ENCODE measurements around the gene M6PR.
"Not testable (repeated sequence)": the region's sequence is repeated elsewhere in the genome, so short reads cannot be mapped to it uniquely, and the experiment has no call there.

Gene M6PR

DNA sequence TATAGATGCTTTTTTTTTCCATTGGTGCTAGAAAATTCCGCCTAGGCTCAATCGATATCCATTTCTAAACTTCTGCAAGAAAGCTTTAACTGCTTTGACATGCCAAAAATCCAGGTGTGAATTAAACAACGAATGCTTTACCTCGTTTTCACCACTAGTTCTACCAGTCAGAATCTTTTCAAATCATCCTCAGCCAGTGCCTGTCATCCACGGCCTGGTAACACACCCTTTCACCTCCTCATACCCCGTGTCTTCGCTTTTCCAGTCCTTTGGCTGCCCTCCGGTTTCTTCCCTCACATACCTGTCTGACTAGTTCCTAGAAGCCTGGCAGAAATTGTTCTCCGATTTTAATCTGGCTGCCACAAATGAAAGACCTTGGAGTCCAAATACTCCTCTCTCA is 36.5 kb downstream of the M6PR start:
- peak; percentile 53 for DNase-seq (ENCODE audit: low spot score)

DNA sequence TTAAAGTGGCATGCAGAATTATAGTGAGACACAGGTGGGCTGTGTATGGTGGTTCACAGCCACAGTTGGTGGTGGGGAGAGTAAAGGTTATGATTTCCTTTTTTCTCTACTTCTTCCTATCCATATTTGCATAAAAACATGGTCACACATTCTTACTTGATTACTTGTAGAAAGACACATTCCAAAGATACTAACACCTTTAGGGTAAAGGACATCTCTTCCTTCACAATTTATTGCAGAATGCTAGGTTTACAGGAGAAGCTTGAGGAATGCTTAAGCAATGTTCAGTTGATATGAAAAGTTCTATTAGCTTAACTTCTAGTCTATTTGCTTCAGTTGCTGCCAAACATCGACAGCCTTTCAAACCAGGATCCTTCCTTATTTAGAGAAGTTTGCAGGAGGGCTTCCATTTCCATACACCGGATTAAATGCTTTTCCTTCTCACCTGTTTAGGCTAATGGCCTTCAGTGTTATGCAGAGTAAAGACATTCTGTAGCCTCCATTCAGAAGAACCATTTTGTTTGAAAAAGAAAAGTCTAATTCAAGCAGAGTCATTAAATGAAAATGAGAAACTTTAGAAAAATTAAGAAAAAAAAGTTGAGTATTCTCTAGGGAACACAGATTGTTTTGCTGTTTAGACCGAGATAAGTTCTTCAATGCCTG is 37.7 kb downstream of the M6PR start:
- DNase-seq (ENCODE audit: low spot score), result peak; percentile 63

GRCh38 chr12:8909752-8910151 is 39.7 kb downstream of the M6PR start:
- DNase-seq (ENCODE audit: low spot score), result no peak

GRCh38 chr12:8907513-8907912 is 41.9 kb downstream of the M6PR start:
- DNase-seq (ENCODE audit: low spot score), result no peak

DNA sequence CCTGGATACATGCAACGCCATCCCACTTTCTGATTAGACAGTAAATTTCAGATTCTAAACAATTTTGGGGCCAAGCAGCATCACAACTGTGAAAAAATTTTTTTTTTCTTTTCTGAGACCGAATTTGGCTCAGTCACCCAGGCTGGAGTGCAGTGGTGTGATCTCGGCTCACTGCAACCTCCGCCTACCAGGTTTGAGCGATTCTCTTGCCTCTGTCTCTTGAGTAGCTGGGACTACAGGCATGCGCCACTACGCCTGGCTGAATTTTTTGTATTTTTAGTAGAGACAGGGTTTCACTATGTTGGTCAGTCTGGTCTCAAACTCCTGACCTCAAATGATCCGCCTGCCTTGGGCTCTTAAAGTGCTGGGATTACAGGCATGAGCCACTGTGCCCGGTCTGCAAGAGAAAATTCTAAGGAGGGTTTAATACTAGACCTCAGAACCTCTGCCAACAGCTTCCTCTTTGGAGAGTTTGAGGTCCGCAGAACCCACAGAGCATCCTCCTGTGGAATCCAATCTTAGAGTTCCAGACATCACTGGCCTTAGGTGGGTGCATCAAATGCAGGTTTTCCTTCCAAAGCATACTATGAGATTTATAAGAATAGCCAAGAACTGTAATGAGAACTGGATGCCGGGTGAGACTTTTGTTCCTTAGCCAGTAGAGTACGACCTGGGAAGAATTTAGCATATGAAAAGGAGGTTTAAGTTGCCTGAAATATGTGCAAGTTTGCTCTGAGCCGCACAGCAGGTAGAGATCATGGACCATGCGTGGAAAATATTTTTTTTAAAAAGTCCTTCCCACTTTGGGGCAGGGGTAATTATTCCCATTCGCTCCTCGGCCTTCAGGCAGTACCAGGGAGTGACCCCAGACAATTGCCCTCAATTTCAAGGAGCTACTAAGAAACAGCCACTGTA is 42.9 kb downstream of the M6PR start:
- DNase-seq (ENCODE audit: low spot score), result no peak

DNA sequence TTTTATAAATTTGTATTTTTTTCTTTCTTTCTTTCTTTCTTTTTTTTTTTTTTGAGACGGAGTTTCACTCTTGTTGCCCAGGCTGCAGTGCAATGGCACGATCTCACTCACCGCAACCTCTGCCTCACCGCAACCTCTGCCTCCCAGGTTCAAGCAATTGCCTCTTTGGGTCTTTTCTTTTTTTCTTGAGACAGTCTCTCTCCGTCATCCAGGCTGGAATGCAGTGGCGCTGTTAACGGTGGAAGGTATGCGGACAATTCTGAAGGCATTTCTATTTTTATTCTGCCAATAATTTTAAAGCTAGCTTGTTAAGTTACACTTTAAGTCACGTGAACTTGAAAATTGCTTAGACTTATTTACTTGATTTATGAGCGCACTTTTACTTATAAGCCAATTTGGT is 43.9 kb downstream of the M6PR start:
- no peak for DNase-seq (ENCODE audit: low spot score)

DNA sequence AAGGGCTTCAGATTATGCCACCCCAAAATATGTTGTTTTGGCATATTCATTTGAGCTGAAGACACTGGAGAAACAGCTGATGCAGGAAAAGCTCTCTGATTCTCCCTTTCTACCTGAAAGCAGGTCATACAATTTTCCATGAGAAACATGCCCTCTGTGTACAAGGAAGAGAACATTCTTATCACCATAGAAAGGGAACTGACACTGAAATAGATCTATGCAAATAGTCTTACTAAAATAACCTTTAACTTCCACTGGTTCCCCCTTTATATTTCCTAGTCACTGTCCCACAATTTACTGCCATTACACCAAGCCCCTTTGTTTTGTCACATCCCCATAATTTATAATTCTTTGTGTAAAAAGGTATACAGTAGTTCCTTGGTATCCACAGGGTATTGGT is 44.8 kb downstream of the M6PR start:
- no peak for DNase-seq (ENCODE audit: low spot score)

- no peak for DNase-seq (ENCODE audit: low spot score)
Observed at GRCh38 chr12:8903646-8904045, 45.8 kb downstream of the M6PR start.

DNA sequence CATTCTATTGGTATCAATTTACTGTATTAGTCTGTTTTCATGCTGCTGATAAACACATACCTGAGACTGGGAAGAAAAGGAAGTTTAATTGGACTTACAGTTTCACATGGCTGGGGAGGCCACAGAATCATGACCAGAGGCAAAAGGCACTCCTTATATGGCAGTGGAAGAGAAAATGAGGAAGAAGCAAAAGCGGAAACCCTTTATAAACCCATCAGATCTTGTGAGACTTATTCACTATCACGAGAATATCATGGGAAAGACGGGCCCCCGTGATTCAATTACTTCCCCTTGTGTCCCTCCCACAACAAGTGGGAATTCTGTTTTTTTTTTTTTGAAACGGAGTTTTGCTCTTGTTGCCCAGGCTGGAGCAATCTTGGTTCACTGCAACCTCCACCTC is 46.7 kb downstream of the M6PR start:
- DNase-seq (ENCODE audit: low spot score), result not testable (repeated sequence)

DNA sequence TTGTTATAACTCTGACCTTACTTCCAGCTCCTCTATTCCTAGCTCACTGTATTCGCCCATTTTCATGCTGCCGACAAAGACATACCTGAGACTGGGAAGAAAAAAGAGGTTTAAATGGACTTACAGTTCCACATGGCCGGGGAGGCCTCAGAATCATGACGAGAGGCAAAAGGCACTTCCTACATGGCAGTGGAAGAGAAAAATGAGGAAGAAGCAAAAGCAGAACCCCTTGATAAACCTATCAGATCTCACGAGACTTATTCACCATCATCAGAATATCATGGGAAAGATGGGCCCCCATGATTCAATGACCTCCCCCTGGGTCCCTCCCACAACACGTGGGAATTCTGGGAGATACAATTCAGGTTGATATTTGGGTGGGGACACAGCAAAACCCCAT is 49.6 kb downstream of the M6PR start:
- DNase-seq (ENCODE audit: low spot score), result no peak

DNA sequence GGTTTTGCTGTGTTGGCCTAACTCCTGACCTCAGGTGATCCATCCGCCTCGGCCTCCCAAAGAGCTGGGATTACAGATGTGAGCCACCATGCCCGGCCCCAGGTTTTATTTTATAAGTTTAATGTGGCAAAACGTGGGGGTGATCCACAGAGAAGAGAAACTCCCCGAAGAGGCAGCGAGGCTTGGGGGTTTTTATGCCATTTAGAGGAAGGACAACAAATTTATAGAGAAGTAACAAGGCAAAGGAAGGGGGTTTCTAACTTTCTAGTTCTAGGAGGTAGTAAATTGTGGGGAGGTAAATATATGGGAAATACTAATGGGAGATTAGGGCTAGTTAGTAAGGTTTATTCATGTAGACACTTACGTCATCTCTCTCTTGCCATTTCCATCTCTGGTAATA is 52.4 kb downstream of the M6PR start:
- DNase-seq (ENCODE audit: low spot score), result no peak

DNA sequence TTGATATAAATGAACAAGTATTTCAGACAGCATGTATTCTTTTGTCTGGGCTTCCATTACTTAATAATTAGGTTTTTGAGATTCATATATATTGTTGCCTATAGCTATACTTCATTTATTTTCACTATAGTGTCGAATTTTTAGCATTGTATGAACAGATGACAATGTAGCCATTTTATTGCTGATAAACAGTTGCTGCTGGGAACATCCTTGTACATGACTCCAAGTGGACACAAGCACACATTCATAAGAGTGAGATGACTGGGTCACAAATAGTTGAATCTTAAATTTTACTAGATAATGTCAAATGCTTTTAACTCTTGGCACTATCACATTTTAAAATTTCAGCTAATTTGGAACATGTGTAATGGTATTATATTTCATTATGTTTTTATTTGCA is 54.5 kb downstream of the M6PR start:
- DNase-seq (ENCODE audit: low spot score), result no peak

GRCh38 chr12:8894378-8894777 is 55.1 kb downstream of the M6PR start:
- DNase-seq (ENCODE audit: low spot score), result no peak

GRCh38 chr12:8891976-8892375 is 57.5 kb downstream of the M6PR start:
- DNase-seq (ENCODE audit: low spot score), result no peak
